ENCODE data around the gene ITPKC. TPM values are rescaled to one million over a fixed set of nuclear protein-coding genes. Genes with fewer than 3 reads are reported as not detected.
A peak's percentile ranks its signal among the peaks of the same experiment; 100 is the strongest.

ITPKC gene
- total and polyA plus RNA-seq, 9 of the 15 experiments (the other 6 are each of a cell fraction or from before 2014, with no cell fraction given) = 0.08 to 9.3 (median 5.8) TPM

DNA sequence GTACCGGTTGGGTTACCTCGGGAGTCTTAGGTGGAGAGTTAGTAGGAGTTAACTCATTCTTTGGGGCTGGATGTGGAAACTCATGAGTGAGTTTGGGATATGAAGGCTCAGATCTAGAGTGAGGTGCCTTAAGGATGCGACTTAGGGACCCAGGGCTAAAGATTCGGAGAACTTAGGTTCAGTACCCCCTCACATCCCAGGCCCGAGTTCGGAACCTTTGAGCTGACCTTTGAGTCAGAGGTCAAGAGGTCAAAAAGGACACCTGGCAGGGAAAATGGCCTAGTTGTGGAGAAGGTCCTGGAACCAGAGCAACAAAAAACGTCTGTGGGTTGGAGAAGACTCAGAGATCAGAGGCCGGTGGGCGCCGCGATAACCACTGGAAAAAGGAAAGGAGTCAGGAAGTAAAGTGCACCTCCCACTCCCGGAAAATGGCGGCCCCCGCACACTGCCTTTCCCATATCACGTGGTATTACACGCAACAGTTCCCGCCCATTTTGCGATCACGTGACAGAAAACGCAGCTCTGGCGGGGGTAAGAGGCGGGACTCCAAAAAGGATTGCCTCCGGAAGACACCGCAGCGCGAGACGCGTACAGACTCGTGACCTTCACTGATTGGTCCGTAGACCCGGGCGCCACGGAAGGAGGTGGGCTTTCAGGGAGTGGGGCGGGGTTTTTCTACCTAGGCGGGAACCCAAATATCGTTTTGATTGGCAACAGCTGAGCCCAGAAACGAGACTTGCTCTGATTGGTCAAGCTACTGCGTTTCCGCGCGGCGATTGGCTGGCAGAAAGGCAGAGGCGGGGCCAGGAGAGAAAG lies 33.4 kb downstream of the ITPKC start, which contains the start of gene ACTMAP:
TSS of gene ACTMAP (minus strand) at position 420 of the 816 bp plus-strand sequence. CDS start 674 bp downstream, outside the sequence.
- DNase-seq (ENCODE audit: extremely low read depth in 1 of 4, low spot score in 3 of 4) (peak; percentile 98 to 100 (median 98)), FAIRE-seq (peak; percentile 99), ATAC-seq (peak; percentile 92)
- H3K79me2 ChIP-seq (ENCODE audit: control insufficient read depth, insufficient read depth, low read length) = peaks cover 67% of the 10 kb centered on the region
- ChIA-PET CTCF (ENCODE audit: low intra/inter-chr PET ratio) (interaction anchor here (1.1 kb wide), 1 partner anchor 87 kb away, joined by 3 read pairs; no protein-coding TSS in a partner anchor), POLR2A (interaction anchor here (0.6 to 3.0 kb wide), 34 partner anchors 8 to 1117 kb away, joined by 3 to 25 read pairs (median 4); partner anchors contain the start of genes COQ8B, EGLN2, ITPKC and RAB4B)
- BruUV-seq (replicated peaks) = TSS peak; percentile 93
- peak within 1 kb of the TSS; percentile 99 for H3K27ac ChIP-seq (ENCODE audit: extremely low read depth, low read depth, low read length)
- peak within 1 kb of the TSS; percentile 90 for H2AFZ ChIP-seq (ENCODE audit: low read depth, low read length)
- H3K9me1 ChIP-seq (ENCODE audit: control insufficient read depth, insufficient read depth, low read length) = peaks cover 3% of the 10 kb centered on the region
- H3K4me1 ChIP-seq (replicated peaks in 1 of 2; ENCODE audit: control insufficient read depth in 2 of 2, insufficient read depth in 2 of 2, low read length in 2 of 2) = peaks cover 31 to 40% of the 10 kb centered on the region in 2 experiments
- WGBS (ENCODE audit: insufficient coverage, low coverage, missing lambda C conversion rate) = under 1% methylated on average over 43 of the region's 43 CpGs
- no peaks in the 10 kb centered on the region for H3K27me3 ChIP-seq (ENCODE audit: control insufficient read depth in 2 of 2, insufficient read depth in 2 of 2, low read length in 2 of 2)
- peaks cover 14% of the 10 kb centered on the region for H4K20me1 ChIP-seq (replicated peaks; ENCODE audit: control insufficient read depth, insufficient read depth, low read length)
- H3K4me3 ChIP-seq = peak within 1 kb of the TSS; percentile 59
- peak within 1 kb of the TSS; percentile 94 to 99 for H3K9ac ChIP-seq (ENCODE audit: insufficient read depth in 1 of 2, low read depth in 2 of 2, low read length in 2 of 2)
- in situ Hi-C loops (cut with MboI) = no loop called here
- H3K4me2 ChIP-seq (ENCODE audit: insufficient read depth, low read length) = peak within 1 kb of the TSS; percentile 100
- intact Hi-C loops (cut with micrococcal nuclease) = loop anchor here (2.0 kb wide), 2 partner anchors 33 to 49 kb away; partner anchors contain the start of genes COQ8B, EGLN2 and ITPKC
- H3K36me3 ChIP-seq (ENCODE audit: control insufficient read depth, insufficient read depth, low read length) = peaks cover 32% of the 10 kb centered on the region
- no peaks in the 10 kb centered on the region for H3K9me3 ChIP-seq (replicated peaks; ENCODE audit: control insufficient read depth, insufficient read depth, low read depth, low read length)
- TF ChIP-seq RBBP5 (IDR thresholded peaks at IDR 0.05; ENCODE audit: borderline replicate concordance, insufficient read depth, low read length, poor library complexity, severe bottlenecking) = peak; percentile 67
- TF ChIP-seq, protein P1, sequence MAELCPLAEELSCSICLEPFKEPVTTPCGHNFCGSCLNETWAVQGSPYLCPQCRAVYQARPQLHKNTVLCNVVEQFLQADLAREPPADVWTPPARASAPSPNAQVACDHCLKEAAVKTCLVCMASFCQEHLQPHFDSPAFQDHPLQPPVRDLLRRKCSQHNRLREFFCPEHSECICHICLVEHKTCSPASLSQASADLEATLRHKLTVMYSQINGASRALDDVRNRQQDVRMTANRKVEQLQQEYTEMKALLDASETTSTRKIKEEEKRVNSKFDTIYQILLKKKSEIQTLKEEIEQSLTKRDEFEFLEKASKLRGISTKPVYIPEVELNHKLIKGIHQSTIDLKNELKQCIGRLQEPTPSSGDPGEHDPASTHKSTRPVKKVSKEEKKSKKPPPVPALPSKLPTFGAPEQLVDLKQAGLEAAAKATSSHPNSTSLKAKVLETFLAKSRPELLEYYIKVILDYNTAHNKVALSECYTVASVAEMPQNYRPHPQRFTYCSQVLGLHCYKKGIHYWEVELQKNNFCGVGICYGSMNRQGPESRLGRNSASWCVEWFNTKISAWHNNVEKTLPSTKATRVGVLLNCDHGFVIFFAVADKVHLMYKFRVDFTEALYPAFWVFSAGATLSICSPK (IDR thresholded peaks at IDR 0.05; ENCODE audit: borderline replicate concordance) = peak; percentile 54; the same call in 1 of the 2 replicates
- TF ChIP-seq THRAP3 (IDR thresholded peaks at IDR 0.05; ENCODE audit: borderline replicate concordance) = no peak
- no peak for TF ChIP-seq ZNF140 (CRISPR knock-in tag; IDR thresholded peaks at IDR 0.05)
- TF ChIP-seq, protein P2, sequence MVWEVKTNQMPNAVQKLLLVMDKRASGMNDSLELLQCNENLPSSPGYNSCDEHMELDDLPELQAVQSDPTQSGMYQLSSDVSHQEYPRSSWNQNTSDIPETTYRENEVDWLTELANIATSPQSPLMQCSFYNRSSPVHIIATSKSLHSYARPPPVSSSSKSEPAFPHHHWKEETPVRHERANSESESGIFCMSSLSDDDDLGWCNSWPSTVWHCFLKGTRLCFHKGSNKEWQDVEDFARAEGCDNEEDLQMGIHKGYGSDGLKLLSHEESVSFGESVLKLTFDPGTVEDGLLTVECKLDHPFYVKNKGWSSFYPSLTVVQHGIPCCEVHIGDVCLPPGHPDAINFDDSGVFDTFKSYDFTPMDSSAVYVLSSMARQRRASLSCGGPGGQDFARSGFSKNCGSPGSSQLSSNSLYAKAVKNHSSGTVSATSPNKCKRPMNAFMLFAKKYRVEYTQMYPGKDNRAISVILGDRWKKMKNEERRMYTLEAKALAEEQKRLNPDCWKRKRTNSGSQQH (CRISPR knock-in tag; IDR thresholded peaks at IDR 0.05) = no peak
- peak; percentile 99 for TF ChIP-seq ESRRA (IDR thresholded peaks at IDR 0.05; ENCODE audit: borderline replicate concordance, low read depth)
- TF ChIP-seq, protein P3, sequence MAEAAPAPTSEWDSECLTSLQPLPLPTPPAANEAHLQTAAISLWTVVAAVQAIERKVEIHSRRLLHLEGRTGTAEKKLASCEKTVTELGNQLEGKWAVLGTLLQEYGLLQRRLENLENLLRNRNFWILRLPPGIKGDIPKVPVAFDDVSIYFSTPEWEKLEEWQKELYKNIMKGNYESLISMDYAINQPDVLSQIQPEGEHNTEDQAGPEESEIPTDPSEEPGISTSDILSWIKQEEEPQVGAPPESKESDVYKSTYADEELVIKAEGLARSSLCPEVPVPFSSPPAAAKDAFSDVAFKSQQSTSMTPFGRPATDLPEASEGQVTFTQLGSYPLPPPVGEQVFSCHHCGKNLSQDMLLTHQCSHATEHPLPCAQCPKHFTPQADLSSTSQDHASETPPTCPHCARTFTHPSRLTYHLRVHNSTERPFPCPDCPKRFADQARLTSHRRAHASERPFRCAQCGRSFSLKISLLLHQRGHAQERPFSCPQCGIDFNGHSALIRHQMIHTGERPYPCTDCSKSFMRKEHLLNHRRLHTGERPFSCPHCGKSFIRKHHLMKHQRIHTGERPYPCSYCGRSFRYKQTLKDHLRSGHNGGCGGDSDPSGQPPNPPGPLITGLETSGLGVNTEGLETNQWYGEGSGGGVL (CRISPR knock-in tag; IDR thresholded peaks at IDR 0.05) = no peak
- TF ChIP-seq CREBBP (IDR thresholded peaks at IDR 0.05; ENCODE audit: low read depth, low read length) = no peak
- TF ChIP-seq ARID2 (IDR thresholded peaks at IDR 0.05) = no peak
- no peak for TF ChIP-seq HMGN3 (IDR thresholded peaks at IDR 0.05; ENCODE audit: borderline replicate concordance, extremely low read depth, insufficient read length, low read depth, low read length)
- no peak for TF ChIP-seq NCOA4 (IDR thresholded peaks at IDR 0.05; ENCODE audit: partially characterized antibody)
- peak; percentile 57 to 83; a peak in 3 of 4 replicates for TF ChIP-seq TEAD1 (CRISPR knock-in tag; IDR thresholded peaks at IDR 0.05)
- no peak; a peak in 1 of 4 replicates for TF ChIP-seq SIN3A (IDR thresholded peaks at IDR 0.05; ENCODE audit: borderline replicate concordance in 2 of 2, control insufficient read depth in 1 of 2, low read depth in 2 of 2, low read length in 2 of 2)
- no peak for TF ChIP-seq ZBTB8A (IDR thresholded peaks at IDR 0.05; ENCODE audit: partially characterized antibody)
- TF ChIP-seq ZNF717 (CRISPR knock-in tag; IDR thresholded peaks at IDR 0.05) = no peak
